ENCODE results near the gene VGLL3.

VGLL3 gene

DNA sequence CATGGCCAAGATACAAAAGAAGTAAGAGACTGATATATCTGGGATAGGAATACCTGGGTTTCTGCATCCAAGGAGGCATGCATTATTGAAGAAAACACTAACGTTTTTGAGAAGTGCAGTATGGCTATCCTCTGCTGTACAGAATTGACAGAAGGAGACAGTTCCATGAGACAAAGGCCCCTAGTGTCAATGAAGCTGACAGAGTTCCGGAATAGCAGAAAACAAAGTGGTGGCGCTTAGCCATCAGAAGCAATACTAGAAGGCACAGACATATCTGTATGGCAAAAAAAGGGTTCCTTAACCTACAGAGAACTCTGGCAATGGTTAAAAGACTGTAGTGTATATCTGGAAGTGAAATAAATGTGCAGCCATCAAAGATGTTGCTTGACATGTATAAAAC, 77.8 kb downstream of the VGLL3 start:
- TF ChIP-seq CTCF (conservative IDR thresholded peaks at IDR 0.05; ENCODE audit: low read length): no peak
- H3K4me3 ChIP-seq (ENCODE audit: low read length): no peak overlapping the region
- no peak for DNase-seq (ENCODE audit: low read depth)

DNA sequence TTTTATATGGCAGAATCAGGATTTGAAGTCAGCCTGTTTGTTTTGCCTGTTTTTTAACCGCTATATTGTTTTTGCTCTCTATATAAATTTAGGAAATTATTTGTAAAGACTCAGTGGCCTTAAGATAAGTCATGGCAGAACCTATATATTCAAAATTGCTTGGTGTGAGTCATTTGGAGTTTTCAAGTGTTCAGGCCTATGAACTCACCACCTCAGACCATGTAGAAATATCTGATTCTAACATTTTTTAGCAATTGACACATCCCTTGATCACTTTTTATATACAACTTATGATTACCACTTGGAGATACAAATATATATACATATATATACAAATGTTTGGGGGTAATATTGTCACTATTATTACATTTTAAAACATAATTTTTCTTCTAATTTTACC, 95.7 kb downstream of the VGLL3 start:
- no peak for TF ChIP-seq CTCF (conservative IDR thresholded peaks at IDR 0.05; ENCODE audit: low read length)
- no peak overlapping the region for H3K4me3 ChIP-seq (ENCODE audit: low read length)
- DNase-seq (ENCODE audit: low read depth): no peak

- no peak for TF ChIP-seq CTCF (conservative IDR thresholded peaks at IDR 0.05; ENCODE audit: low read length)
- no peak overlapping the region for H3K4me3 ChIP-seq (ENCODE audit: low read length)
These were observed 100.1 kb downstream of the VGLL3 start for GRCh38 chr3:86890741-86891396.

More at GRCh38 chr3:86890741-86891396, 100.1 kb downstream of the VGLL3 start:
- DNase-seq (ENCODE audit: low read depth): no peak

Measured in AG10803 (cell line).